GM23338 (cell line): Measurements from ENCODE around the gene RNF150. TPM values are rescaled to one million over a fixed set of nuclear protein-coding genes. Genes with fewer than 3 reads are reported as not detected.

Experiments
- ATAC-seq: fragments of 200-7000 bp; cut with Tn5 transposase; 3 replicates; pipeline ENCODE4 v1.9.1; 2020
- DNase-seq: peaks from one replicate; pipeline ENCODE4 v3.0.0-alpha.2; 2015; ENCODE audit warnings: low spot score
- H2AFZ ChIP-seq: fragments of 200-600 bp; sonication (generic); 2 replicates; pipeline ENCODE4 v1.8.0; 2016; ENCODE audit warnings: antibody characterized with exemption, mild to moderate bottlenecking, moderate library complexity
- H3F3A ChIP-seq: fragments of 200-600 bp; sonication (generic); replicated peaks from 2 replicates; pipeline ENCODE4 v1.8.0; 2017; ENCODE audit warnings: antibody characterized with exemption, mixed run types, low read depth
- H3K27ac ChIP-seq: fragments of 200-600 bp; sonication (generic); 2 replicates; pipeline ENCODE4 v1.6.1; 2016; ENCODE audit warnings: low read depth
- H3K27me3 ChIP-seq: fragments of 200-600 bp; sonication (generic); 2 replicates; pipeline ENCODE4 v1.8.0; 2016; ENCODE audit warnings: mild to moderate bottlenecking, mixed run types, moderate library complexity; ENCODE audit not compliant: insufficient read depth
- H3K36me3 ChIP-seq: fragments of 200-600 bp; sonication (generic); 2 replicates; pipeline ENCODE4 v1.8.0; 2016; ENCODE audit warnings: mild to moderate bottlenecking; ENCODE audit not compliant: insufficient read depth
- H3K4me1 ChIP-seq: fragments of 200-600 bp; sonication (generic); 2 replicates; pipeline ENCODE4 v1.8.0; 2016; ENCODE audit warnings: mild to moderate bottlenecking, moderate library complexity; ENCODE audit not compliant: insufficient read depth
- H3K4me2 ChIP-seq: fragments of 200-600 bp; sonication (generic); 2 replicates; pipeline ENCODE4 v1.7.1; 2017; ENCODE audit warnings: mixed run types
- H3K4me3 ChIP-seq: fragments of 200-600 bp; sonication (generic); 2 replicates; pipeline ENCODE4 v1.6.1; 2016; ENCODE audit warnings: mixed run types
- H3K79me2 ChIP-seq: fragments of 200-600 bp; sonication (generic); replicated peaks from 2 replicates; pipeline ENCODE4 v1.8.0; 2017; ENCODE audit warnings: mild to moderate bottlenecking; ENCODE audit not compliant: insufficient read depth
- H3K9me2 ChIP-seq: fragments of 200-600 bp; sonication (generic); 2 replicates; pipeline ENCODE4 v1.8.0; 2017; ENCODE audit not compliant: insufficient read depth
- H4K20me1 ChIP-seq: fragments of 200-600 bp; sonication (generic); replicated peaks from 2 replicates; pipeline ENCODE4 v1.8.0; 2017; ENCODE audit warnings: mild to moderate bottlenecking; ENCODE audit not compliant: insufficient read depth
- H3K27ac Mint-ChIP-seq: 2 replicates; pipeline ENCODE4 v1.8.0; 2020; ENCODE audit warnings: inconsistent platforms, mild to moderate bottlenecking, moderate library complexity, mixed read lengths
- H3K27me3 Mint-ChIP-seq: 3 replicates; pipeline ENCODE4 v1.8.0; 2022; ENCODE audit warnings: low read depth, mild to moderate bottlenecking, moderate library complexity, mixed read lengths, inconsistent platforms; ENCODE audit not compliant: insufficient read depth, poor library complexity
- H3K36me3 Mint-ChIP-seq: 3 replicates; pipeline ENCODE4 v1.8.0; 2021; ENCODE audit warnings: low read depth, mild to moderate bottlenecking, inconsistent platforms, moderate library complexity, mixed read lengths
- H3K4me1 Mint-ChIP-seq: 3 replicates; pipeline ENCODE4 v1.8.0; 2020; ENCODE audit warnings: mild to moderate bottlenecking, inconsistent platforms, mixed read lengths
- H3K4me3 Mint-ChIP-seq: 3 replicates; pipeline ENCODE4 v1.8.0; 2021; ENCODE audit warnings: moderate library complexity, mild to moderate bottlenecking, inconsistent platforms, mixed read lengths
- H3K9me3 Mint-ChIP-seq: 3 replicates; pipeline ENCODE4 v1.8.0; 2020; ENCODE audit warnings: moderate library complexity, mild to moderate bottlenecking, inconsistent platforms, mixed read lengths
- CREB1 ChIP-seq: fragments of 250-450 bp; sonication (Bioruptor Pico); IDR thresholded peaks from 2 replicates; pipeline ENCODE4 v1.5.0; 2020; ENCODE audit warnings: low read depth, mild to moderate bottlenecking, moderate library complexity
- ETS1 ChIP-seq: IDR thresholded peaks from 2 replicates; pipeline ENCODE4 v1.6.1; 2016; ENCODE audit warnings: antibody characterized with exemption
- EZH2 ChIP-seq: fragments of 200-600 bp; sonication (generic); IDR thresholded peaks from one replicate; pipeline ENCODE4 v1.8.0; 2017; ENCODE audit warnings: antibody characterized with exemption, mild to moderate bottlenecking, low read depth; ENCODE audit not compliant: unreplicated experiment
- NANOG ChIP-seq: IDR thresholded peaks from 2 replicates; pipeline ENCODE4 v1.6.1; 2016; ENCODE audit warnings: antibody characterized with exemption, borderline replicate concordance
- POLR2AphosphoS5 ChIP-seq: IDR thresholded peaks from 2 replicates; pipeline ENCODE4 v1.6.1; 2016; ENCODE audit warnings: antibody characterized with exemption, low read depth
- ZNF114 ChIP-seq: fragments of 250-450 bp; sonication (Bioruptor Pico); IDR thresholded peaks from 2 replicates; pipeline ENCODE4 v1.5.0; 2020; ENCODE audit warnings: mild to moderate bottlenecking, moderate library complexity
- ZNF331 ChIP-seq: fragments of 250-450 bp; sonication (Bioruptor Pico); IDR thresholded peaks from 2 replicates; pipeline ENCODE4 v1.5.0; 2020; ENCODE audit warnings: low read depth, mild to moderate bottlenecking, moderate library complexity
- polyA plus RNA-seq: library from polyadenylated mRNA; unstranded; fragments of >200 nt; fragmentation: Nextera tagmentation; extraction: Ambion mirVana; gene quantifications from 2 replicates; pipeline ENCODE4 v1.2.1, GENCODE V29; 2016
- total RNA-seq: library from RNA; depleted of rRNA; stranded (reverse); fragments of >200 nt; shearing (Covaris generic); gene quantifications from 2 replicates; pipeline ENCODE4 v1.2.3, GENCODE V29; 2014
- TF ChIP-seq, protein P1 (sequence below), 2 experiments: fragments of 200-600 bp in 1 of 2; sonication (generic) in 1 of 2; conservative IDR thresholded peaks; 2 replicates each; pipeline versions ENCODE4 v1.5.1 to v1.6.1; 2016 to 2017; ENCODE audit warnings: antibody characterized with exemption in 2 of 2, low read depth in 2 of 2, mild to moderate bottlenecking in 2 of 2, moderate library complexity in 1 of 2
- TF ChIP-seq, protein P2 (sequence below): fragments of 250-450 bp; sonication (Bioruptor Pico); IDR thresholded peaks from 2 replicates; pipeline ENCODE4 v1.5.0; 2020; ENCODE audit warnings: mild to moderate bottlenecking, moderate library complexity
- TF ChIP-seq, protein P3 (sequence below): IDR thresholded peaks from one replicate; pipeline ENCODE4 v1.6.1; 2018; ENCODE audit warnings: antibody characterized with exemption; ENCODE audit not compliant: unreplicated experiment

Gene RNF150
- total and polyA plus RNA-seq, 2 experiments from 2014 or later: 1.3 to 6.1 TPM

DNA sequence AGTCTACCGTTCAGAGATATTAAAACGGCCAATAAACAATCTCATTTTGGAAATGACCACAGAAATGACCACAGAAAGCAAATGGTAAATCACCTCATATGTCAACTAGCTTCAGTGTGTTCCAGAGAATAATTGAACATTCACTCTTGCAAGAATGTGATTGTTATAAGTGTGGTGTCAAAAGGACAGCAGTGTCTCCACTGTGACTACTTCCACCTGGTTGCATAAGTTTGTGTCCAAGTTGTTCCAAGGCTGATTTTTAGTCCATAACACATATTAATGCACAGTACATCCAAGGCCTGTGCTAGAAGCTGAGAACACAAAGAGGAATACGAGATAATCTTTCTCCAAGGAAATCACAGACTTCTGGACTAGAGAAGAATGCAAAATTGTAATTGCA lies 37.4 kb upstream of the RNF150 start:
- H3K9me3 Mint-ChIP-seq: peaks cover 2% of the 10 kb centered on the region; the same call in 1 of the 3 replicates
- H3K4me3 ChIP-seq: no peak overlapping the region
- H3F3A ChIP-seq: no peaks in the 10 kb centered on the region
- no peaks in the 10 kb centered on the region for H3K4me1 ChIP-seq
- no peaks in the 10 kb centered on the region for H3K27me3 ChIP-seq
- DNase-seq: no peak
- H3K27ac ChIP-seq: no peak overlapping the region
- no peak overlapping the region for H3K4me2 ChIP-seq
- no peaks in the 10 kb centered on the region for H3K36me3 Mint-ChIP-seq
- no peak overlapping the region for H3K27ac Mint-ChIP-seq
- H3K36me3 ChIP-seq: no peaks in the 10 kb centered on the region
- no peaks in the 10 kb centered on the region for H3K9me2 ChIP-seq
- no peak overlapping the region for H2AFZ ChIP-seq
- no peaks in the 10 kb centered on the region for H3K27me3 Mint-ChIP-seq
- H4K20me1 ChIP-seq: no peaks in the 10 kb centered on the region
- no peak overlapping the region for H3K4me3 Mint-ChIP-seq
- TF ChIP-seq ETS1: no peak
- no peak for TF ChIP-seq EZH2
- TF ChIP-seq CREB1 (CRISPR knock-in tag): no peak
- TF ChIP-seq, protein P1, sequence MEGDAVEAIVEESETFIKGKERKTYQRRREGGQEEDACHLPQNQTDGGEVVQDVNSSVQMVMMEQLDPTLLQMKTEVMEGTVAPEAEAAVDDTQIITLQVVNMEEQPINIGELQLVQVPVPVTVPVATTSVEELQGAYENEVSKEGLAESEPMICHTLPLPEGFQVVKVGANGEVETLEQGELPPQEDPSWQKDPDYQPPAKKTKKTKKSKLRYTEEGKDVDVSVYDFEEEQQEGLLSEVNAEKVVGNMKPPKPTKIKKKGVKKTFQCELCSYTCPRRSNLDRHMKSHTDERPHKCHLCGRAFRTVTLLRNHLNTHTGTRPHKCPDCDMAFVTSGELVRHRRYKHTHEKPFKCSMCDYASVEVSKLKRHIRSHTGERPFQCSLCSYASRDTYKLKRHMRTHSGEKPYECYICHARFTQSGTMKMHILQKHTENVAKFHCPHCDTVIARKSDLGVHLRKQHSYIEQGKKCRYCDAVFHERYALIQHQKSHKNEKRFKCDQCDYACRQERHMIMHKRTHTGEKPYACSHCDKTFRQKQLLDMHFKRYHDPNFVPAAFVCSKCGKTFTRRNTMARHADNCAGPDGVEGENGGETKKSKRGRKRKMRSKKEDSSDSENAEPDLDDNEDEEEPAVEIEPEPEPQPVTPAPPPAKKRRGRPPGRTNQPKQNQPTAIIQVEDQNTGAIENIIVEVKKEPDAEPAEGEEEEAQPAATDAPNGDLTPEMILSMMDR (conservative IDR thresholded peaks at IDR 0.05; ENCODE audit: low read depth in 2 of 2): no peak
- TF ChIP-seq, protein P2, sequence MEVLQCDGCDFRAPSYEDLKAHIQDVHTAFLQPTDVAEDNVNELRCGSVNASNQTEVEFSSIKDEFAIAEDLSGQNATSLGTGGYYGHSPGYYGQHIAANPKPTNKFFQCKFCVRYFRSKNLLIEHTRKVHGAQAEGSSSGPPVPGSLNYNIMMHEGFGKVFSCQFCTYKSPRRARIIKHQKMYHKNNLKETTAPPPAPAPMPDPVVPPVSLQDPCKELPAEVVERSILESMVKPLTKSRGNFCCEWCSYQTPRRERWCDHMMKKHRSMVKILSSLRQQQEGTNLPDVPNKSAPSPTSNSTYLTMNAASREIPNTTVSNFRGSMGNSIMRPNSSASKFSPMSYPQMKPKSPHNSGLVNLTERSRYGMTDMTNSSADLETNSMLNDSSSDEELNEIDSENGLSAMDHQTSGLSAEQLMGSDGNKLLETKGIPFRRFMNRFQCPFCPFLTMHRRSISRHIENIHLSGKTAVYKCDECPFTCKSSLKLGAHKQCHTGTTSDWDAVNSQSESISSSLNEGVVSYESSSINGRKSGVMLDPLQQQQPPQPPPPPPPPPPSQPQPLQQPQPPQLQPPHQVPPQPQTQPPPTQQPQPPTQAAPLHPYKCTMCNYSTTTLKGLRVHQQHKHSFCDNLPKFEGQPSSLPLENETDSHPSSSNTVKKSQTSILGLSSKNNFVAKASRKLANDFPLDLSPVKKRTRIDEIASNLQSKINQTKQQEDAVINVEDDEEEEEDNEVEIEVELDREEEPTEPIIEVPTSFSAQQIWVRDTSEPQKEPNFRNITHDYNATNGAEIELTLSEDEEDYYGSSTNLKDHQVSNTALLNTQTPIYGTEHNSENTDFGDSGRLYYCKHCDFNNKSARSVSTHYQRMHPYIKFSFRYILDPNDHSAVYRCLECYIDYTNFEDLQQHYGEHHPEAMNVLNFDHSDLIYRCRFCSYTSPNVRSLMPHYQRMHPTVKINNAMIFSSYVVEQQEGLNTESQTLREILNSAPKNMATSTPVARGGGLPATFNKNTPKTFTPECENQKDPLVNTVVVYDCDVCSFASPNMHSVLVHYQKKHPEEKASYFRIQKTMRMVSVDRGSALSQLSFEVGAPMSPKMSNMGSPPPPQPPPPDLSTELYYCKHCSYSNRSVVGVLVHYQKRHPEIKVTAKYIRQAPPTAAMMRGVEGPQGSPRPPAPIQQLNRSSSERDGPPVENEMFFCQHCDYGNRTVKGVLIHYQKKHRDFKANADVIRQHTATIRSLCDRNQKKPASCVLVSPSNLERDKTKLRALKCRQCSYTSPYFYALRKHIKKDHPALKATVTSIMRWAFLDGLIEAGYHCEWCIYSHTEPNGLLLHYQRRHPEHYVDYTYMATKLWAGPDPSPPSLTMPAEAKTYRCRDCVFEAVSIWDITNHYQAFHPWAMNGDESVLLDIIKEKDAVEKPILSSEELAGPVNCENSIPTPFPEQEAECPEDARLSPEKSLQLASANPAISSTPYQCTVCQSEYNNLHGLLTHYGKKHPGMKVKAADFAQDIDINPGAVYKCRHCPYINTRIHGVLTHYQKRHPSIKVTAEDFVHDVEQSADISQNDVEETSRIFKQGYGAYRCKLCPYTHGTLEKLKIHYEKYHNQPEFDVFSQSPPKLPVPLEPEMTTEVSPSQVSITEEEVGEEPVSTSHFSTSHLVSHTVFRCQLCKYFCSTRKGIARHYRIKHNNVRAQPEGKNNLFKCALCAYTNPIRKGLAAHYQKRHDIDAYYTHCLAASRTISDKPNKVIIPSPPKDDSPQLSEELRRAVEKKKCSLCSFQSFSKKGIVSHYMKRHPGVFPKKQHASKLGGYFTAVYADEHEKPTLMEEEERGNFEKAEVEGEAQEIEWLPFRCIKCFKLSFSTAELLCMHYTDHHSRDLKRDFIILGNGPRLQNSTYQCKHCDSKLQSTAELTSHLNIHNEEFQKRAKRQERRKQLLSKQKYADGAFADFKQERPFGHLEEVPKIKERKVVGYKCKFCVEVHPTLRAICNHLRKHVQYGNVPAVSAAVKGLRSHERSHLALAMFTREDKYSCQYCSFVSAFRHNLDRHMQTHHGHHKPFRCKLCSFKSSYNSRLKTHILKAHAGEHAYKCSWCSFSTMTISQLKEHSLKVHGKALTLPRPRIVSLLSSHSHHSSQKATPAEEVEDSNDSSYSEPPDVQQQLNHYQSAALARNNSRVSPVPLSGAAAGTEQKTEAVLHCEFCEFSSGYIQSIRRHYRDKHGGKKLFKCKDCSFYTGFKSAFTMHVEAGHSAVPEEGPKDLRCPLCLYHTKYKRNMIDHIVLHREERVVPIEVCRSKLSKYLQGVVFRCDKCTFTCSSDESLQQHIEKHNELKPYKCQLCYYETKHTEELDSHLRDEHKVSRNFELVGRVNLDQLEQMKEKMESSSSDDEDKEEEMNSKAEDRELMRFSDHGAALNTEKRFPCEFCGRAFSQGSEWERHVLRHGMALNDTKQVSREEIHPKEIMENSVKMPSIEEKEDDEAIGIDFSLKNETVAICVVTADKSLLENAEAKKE (CRISPR knock-in tag): no peak
- no peak for TF ChIP-seq NANOG
- TF ChIP-seq ZNF114 (CRISPR knock-in tag): no peak
- TF ChIP-seq, protein P3, sequence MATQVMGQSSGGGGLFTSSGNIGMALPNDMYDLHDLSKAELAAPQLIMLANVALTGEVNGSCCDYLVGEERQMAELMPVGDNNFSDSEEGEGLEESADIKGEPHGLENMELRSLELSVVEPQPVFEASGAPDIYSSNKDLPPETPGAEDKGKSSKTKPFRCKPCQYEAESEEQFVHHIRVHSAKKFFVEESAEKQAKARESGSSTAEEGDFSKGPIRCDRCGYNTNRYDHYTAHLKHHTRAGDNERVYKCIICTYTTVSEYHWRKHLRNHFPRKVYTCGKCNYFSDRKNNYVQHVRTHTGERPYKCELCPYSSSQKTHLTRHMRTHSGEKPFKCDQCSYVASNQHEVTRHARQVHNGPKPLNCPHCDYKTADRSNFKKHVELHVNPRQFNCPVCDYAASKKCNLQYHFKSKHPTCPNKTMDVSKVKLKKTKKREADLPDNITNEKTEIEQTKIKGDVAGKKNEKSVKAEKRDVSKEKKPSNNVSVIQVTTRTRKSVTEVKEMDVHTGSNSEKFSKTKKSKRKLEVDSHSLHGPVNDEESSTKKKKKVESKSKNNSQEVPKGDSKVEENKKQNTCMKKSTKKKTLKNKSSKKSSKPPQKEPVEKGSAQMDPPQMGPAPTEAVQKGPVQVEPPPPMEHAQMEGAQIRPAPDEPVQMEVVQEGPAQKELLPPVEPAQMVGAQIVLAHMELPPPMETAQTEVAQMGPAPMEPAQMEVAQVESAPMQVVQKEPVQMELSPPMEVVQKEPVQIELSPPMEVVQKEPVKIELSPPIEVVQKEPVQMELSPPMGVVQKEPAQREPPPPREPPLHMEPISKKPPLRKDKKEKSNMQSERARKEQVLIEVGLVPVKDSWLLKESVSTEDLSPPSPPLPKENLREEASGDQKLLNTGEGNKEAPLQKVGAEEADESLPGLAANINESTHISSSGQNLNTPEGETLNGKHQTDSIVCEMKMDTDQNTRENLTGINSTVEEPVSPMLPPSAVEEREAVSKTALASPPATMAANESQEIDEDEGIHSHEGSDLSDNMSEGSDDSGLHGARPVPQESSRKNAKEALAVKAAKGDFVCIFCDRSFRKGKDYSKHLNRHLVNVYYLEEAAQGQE: no peak
- TF ChIP-seq POLR2AphosphoS5: no peak
- no peak for TF ChIP-seq ZNF331 (CRISPR knock-in tag)
- no peaks in the 10 kb centered on the region for H3K79me2 ChIP-seq
- no peak for ATAC-seq
- no peaks in the 10 kb centered on the region for H3K4me1 Mint-ChIP-seq
